Activated CD8-positive, alpha-beta T cell treated with anti-CD3 and anti-CD28 coated beads for 36 hours (primary cell): Measurements from ENCODE around the gene MIOX. TPM values are rescaled to one million over a fixed set of nuclear protein-coding genes. Genes with fewer than 3 reads are reported as not detected.
A peak's percentile ranks its signal among the peaks of the same experiment; 100 is the strongest.

Source experiments
- ATAC-seq: fragments of 200-7000 bp; cut with Tn5 transposase; one replicate; pipeline ENCODE4 v1.10.0; 2021; ENCODE audit warnings: mild to moderate bottlenecking, moderate library complexity
- CTCF ChIA-PET: fragments of 350-600 bp; sonication (Branson Sonifier 250); formaldehyde crosslinking; loops from one replicate; lab custom pipeline; 2021; ENCODE audit warnings: antibody characterized with exemption; lab: Charles Lee
- POLR2A ChIA-PET: fragments of 350-600 bp; sonication (Branson Sonifier 250); formaldehyde crosslinking; loops from one replicate; lab custom pipeline; 2021; ENCODE audit warnings: antibody characterized with exemption; lab: Charles Lee
- DNase-seq: peaks from one replicate; pipeline ENCODE4 v3.0.0-alpha.2; 2020
- H3K27ac Mint-ChIP-seq: one replicate; pipeline ENCODE4 v1.8.0; 2021; ENCODE audit warnings: mild to moderate bottlenecking, mixed read lengths
- H3K27me3 Mint-ChIP-seq: one replicate; pipeline ENCODE4 v1.8.0; 2021; ENCODE audit warnings: mixed read lengths
- H3K36me3 Mint-ChIP-seq: one replicate; pipeline ENCODE4 v1.8.0; 2021; ENCODE audit warnings: low read depth, mixed read lengths
- H3K4me1 Mint-ChIP-seq: one replicate; pipeline ENCODE4 v1.8.0; 2021; ENCODE audit warnings: low read depth, mixed read lengths
- H3K4me3 Mint-ChIP-seq: one replicate; pipeline ENCODE4 v1.8.0; 2021; ENCODE audit warnings: mild to moderate bottlenecking, moderate library complexity, mixed read lengths
- H3K9me3 Mint-ChIP-seq: one replicate; pipeline ENCODE4 v1.8.0; 2021; ENCODE audit warnings: mixed read lengths
- intact Hi-C: fragments of 100-400 bp; cut with micrococcal nuclease; formaldehyde crosslinking; loops from one replicate; pipeline ENCODE4 v1.10.0; 2022
- total RNA-seq, 2 experiments: library from RNA; stranded (reverse); gene quantifications; one replicate each; pipeline ENCODE4 v1.2.3, GENCODE V29; 2021
- TF ChIP-seq, protein P1 (sequence below): fragments of 200-600 bp; IDR thresholded peaks from one replicate; pipeline ENCODE4 v1.8.0; 2022; ENCODE audit warnings: antibody characterized with exemption, mild to moderate bottlenecking

MIOX gene
- total RNA-seq, 2 experiments from 2014 or later: 0.29 TPM; not detected in 1

DNA sequence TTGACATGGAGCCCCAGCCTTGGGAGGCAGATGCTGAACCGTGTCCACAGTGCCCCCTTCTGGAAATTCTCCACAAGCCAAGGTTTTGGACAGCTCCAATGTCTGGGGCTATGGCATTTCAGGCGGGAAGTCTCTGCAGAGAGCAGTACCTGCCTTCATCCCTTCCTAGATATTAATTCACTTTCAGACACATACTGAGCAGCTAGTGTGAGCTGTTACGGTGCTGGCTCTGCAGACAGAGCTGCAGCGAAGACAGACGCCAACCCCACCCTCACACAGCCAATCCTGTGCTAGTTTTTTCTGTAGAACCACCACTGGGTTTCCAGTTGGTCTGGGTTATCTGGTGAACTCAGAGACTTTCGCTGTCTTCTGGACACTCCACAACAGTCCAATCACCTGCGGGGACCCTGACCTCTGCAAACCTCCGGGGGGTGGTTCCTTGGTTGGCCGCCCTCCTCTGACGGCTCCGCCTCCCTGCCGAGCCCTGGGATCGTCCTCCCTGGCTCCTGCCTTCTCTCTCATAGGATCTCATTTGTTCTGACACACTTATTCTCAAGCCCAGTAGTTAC lies 11.7 kb downstream of the MIOX start:
- POLR2A ChIA-PET: interaction anchor here (0.6 to 1.2 kb wide), 5 partner anchors 41 to 255 kb away, joined by 3 to 5 read pairs (median 3); no protein-coding TSS in a partner anchor
- TF ChIP-seq, protein P1, sequence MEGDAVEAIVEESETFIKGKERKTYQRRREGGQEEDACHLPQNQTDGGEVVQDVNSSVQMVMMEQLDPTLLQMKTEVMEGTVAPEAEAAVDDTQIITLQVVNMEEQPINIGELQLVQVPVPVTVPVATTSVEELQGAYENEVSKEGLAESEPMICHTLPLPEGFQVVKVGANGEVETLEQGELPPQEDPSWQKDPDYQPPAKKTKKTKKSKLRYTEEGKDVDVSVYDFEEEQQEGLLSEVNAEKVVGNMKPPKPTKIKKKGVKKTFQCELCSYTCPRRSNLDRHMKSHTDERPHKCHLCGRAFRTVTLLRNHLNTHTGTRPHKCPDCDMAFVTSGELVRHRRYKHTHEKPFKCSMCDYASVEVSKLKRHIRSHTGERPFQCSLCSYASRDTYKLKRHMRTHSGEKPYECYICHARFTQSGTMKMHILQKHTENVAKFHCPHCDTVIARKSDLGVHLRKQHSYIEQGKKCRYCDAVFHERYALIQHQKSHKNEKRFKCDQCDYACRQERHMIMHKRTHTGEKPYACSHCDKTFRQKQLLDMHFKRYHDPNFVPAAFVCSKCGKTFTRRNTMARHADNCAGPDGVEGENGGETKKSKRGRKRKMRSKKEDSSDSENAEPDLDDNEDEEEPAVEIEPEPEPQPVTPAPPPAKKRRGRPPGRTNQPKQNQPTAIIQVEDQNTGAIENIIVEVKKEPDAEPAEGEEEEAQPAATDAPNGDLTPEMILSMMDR: peak; percentile 79
- DNase-seq (peak; percentile 80), ATAC-seq (peak; percentile 95)
- intact Hi-C loops: no loop called here
- H3K27ac Mint-ChIP-seq: no peak overlapping the region
- H3K9me3 Mint-ChIP-seq: no peaks in the 10 kb centered on the region
- H3K36me3 Mint-ChIP-seq: no peaks in the 10 kb centered on the region
- no peaks in the 10 kb centered on the region for H3K27me3 Mint-ChIP-seq
- no peak overlapping the region for H3K4me3 Mint-ChIP-seq
- no peaks in the 10 kb centered on the region for H3K4me1 Mint-ChIP-seq
- CTCF ChIA-PET: interaction anchor here (0.7 to 2.8 kb wide), 32 partner anchors 8 to 254 kb away, joined by 3 to 19 read pairs (median 4); partner anchors contain the start of genes ADM2, HDAC10, LMF2 and MAPK12

DNA sequence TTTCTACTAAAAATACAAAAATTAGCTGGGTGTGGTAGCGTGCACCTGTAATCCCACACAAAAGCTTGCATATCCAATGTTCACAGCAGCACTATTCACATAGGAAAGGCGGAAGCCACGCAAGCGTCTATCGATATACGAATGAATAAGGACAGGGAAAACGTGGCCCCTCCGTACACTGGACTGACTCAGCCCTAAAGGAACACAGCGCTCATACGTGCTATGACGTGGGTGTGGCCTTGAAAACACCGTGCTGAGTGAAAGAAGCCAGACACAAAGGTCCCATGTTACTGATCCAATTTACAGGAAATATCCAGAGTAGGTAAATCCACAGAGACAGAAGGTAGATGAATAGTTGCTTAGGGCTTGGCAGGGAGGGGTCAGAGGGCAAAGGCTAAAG lies 13.8 kb downstream of the MIOX start:
- Mint-ChIP-seq H3K9me3 (no peaks in the 10 kb centered on the region), H3K4me3 (no peak overlapping the region), H3K27ac (no peak overlapping the region), H3K4me1 (no peaks in the 10 kb centered on the region), H3K27me3 (no peaks in the 10 kb centered on the region), H3K36me3 (no peaks in the 10 kb centered on the region)
- DNase-seq: no peak
- TF ChIP-seq, protein P1: no peak
- POLR2A ChIA-PET: interaction anchor here (0.9 to 1.6 kb wide), 4 partner anchors 13 to 29 kb away, joined by 4 to 5 read pairs (median 4); partner anchors contain the start of genes MIOX and SCO2
- no peak for ATAC-seq
- CTCF ChIA-PET: no interaction called here
- intact Hi-C loops: no loop called here

DNA sequence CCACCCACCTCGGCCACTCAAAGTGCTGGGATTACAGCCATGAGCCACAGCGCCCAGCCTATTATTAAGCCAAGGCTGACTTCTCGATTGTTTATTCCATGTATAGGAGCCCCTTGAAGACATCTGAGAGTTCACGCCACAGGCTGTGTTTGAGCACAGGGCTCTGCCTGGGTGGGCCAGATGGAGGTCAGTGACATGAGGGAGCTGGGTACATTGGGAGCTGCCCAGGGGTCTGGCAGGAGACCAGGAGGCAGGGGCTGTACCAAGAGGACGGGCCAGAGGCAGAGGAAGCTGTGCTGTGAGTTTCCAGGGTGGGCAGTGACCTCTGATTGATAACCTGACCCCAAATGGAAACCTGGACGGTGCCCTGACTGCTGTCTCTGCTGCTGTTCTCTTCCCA lies 15.4 kb downstream of the MIOX start:
- no peak for ATAC-seq
- Mint-ChIP-seq H3K27me3 (no peaks in the 10 kb centered on the region), H3K4me1 (no peaks in the 10 kb centered on the region), H3K9me3 (no peaks in the 10 kb centered on the region), H3K36me3 (peaks cover 2% of the 10 kb centered on the region), H3K27ac (no peak overlapping the region), H3K4me3 (no peak overlapping the region)
- intact Hi-C loops: no loop called here
- ChIA-PET CTCF (interaction anchor here (1.3 kb wide), 1 partner anchor 119 kb away, joined by 3 read pairs; no protein-coding TSS in a partner anchor), POLR2A (interaction anchor here (0.6 to 1.3 kb wide), 4 partner anchors 23 to 300 kb away, joined by 3 to 5 read pairs (median 4); partner anchors contain the start of gene SCO2)
- TF ChIP-seq, protein P1: no peak
- DNase-seq: no peak

- Mint-ChIP-seq H3K27me3 (no peaks in the 10 kb centered on the region), H3K9me3 (no peaks in the 10 kb centered on the region), H3K36me3 (peaks cover 4% of the 10 kb centered on the region), H3K27ac (no peak overlapping the region), H3K4me3 (no peak overlapping the region), H3K4me1 (no peaks in the 10 kb centered on the region)
- no peak for ATAC-seq
- DNase-seq: no peak
- intact Hi-C loops: no loop called here
- POLR2A ChIA-PET: interaction anchor here (0.8 to 1.3 kb wide), 4 partner anchors 23 to 118 kb away, joined by 3 to 5 read pairs (median 4); partner anchors contain the start of gene SCO2
- TF ChIP-seq, protein P1: no peak
- CTCF ChIA-PET: interaction anchor here (1.3 to 9.9 kb wide), 2 partner anchors 23 to 118 kb away, joined by 3 to 80 read pairs; partner anchors contain the start of gene SCO2
Observed at GRCh38 chr22:50502628-50503474, 16.2 kb downstream of the MIOX start.
